Measurements from ENCODE around the gene NFYC. TPM values are rescaled to one million over a fixed set of nuclear protein-coding genes. Genes with fewer than 3 reads are reported as not detected.

NFYC gene
- total RNA-seq, 6 donors from 2014 or later: 40.0 to 73.3 (median 50.9) TPM

- 43 to 48% methylated on average over 4 of the region's 4 CpGs for WGBS, 2 donors
- no peak for TF ChIP-seq EP300 (IDR thresholded peaks at IDR 0.05)
- H3K4me1 ChIP-seq: peaks cover 10 to 19% (median 14%) of the 10 kb centered on the region in 4 donors
- H3K4me3 ChIP-seq: peak overlapping the region in 3 of 4 donors; percentile 44 to 60 (median 53)
- peak overlapping the region; percentile 65 to 86 (median 80) for H3K27ac ChIP-seq
- no peaks in the 10 kb centered on the region for H3K36me3 ChIP-seq
- DNase-seq: no peak
- no peaks in the 10 kb centered on the region for H3K27me3 ChIP-seq
- H3K9me3 ChIP-seq: no peaks in the 10 kb centered on the region
- ATAC-seq (ENCODE audit: low FRiP score in 2 of 2): no peak
Measured at GRCh38 chr1:40802742-40803113, 111.2 kb downstream of the NFYC start.

GRCh38 chr1:40803447-40803846 is 111.9 kb downstream of the NFYC start:
- no peak for DNase-seq
- no peak overlapping the region for H3K4me3 ChIP-seq
- 93 to 97% methylated on average over 3 of the region's 3 CpGs for WGBS, 2 donors
- H3K27me3 ChIP-seq: no peaks in the 10 kb centered on the region
- peaks cover 10 to 19% (median 14%) of the 10 kb centered on the region in 4 donors for H3K4me1 ChIP-seq
- no peak for TF ChIP-seq POLR2AphosphoS5 (IDR thresholded peaks at IDR 0.05)
- no peak for TF ChIP-seq EP300 (IDR thresholded peaks at IDR 0.05)
- no peak for TF ChIP-seq CTCF (IDR thresholded peaks at IDR 0.05)
- TF ChIP-seq POLR2A (IDR thresholded peaks at IDR 0.05): no peak
- ATAC-seq (ENCODE audit: low FRiP score in 2 of 2): no peak
- no peaks in the 10 kb centered on the region for H3K36me3 ChIP-seq
- no peaks in the 10 kb centered on the region for H3K9me3 ChIP-seq
- peak overlapping the region in 3 of 4 donors; percentile 78 to 86 (median 82) for H3K27ac ChIP-seq

GRCh38 chr1:40803902-40804301 is 112.4 kb downstream of the NFYC start:
- no peak for TF ChIP-seq POLR2A (IDR thresholded peaks at IDR 0.05)
- no peak for TF ChIP-seq POLR2AphosphoS5 (IDR thresholded peaks at IDR 0.05)
- no peak for TF ChIP-seq CTCF (IDR thresholded peaks at IDR 0.05)
- TF ChIP-seq EP300 (IDR thresholded peaks at IDR 0.05): no peak
- DNase-seq (no peak), ATAC-seq (ENCODE audit: low FRiP score in 2 of 2) (no peak)
- H3K4me3 ChIP-seq: no peak overlapping the region
- no peaks in the 10 kb centered on the region for H3K36me3 ChIP-seq
- peaks cover 10 to 19% (median 14%) of the 10 kb centered on the region in 4 donors for H3K4me1 ChIP-seq
- no peaks in the 10 kb centered on the region for H3K27me3 ChIP-seq
- H3K27ac ChIP-seq: peak overlapping the region in 2 of 4 donors; percentile 23 to 78
- no peaks in the 10 kb centered on the region for H3K9me3 ChIP-seq
- WGBS, 2 donors: 67 to 80% methylated on average over 1 to 2 of the region's 2 CpGs

GRCh38 chr1:40806240-40806639 is 114.7 kb downstream of the NFYC start:
- H3K9me3 ChIP-seq: no peaks in the 10 kb centered on the region
- no peak overlapping the region for H3K27ac ChIP-seq
- H3K4me3 ChIP-seq: no peak overlapping the region
- peaks cover 8 to 17% (median 9%) of the 10 kb centered on the region in 4 donors for H3K4me1 ChIP-seq
- ATAC-seq (ENCODE audit: low FRiP score in 2 of 2) (no peak), DNase-seq (no peak)
- H3K36me3 ChIP-seq: no peaks in the 10 kb centered on the region
- 78 to 87% methylated on average over 3 of the region's 3 CpGs for WGBS, 2 donors
- H3K27me3 ChIP-seq: no peaks in the 10 kb centered on the region
- TF ChIP-seq POLR2AphosphoS5 (IDR thresholded peaks at IDR 0.05) (no peak), POLR2A (IDR thresholded peaks at IDR 0.05) (no peak), EP300 (IDR thresholded peaks at IDR 0.05) (no peak), CTCF (IDR thresholded peaks at IDR 0.05) (no peak)

- WGBS, 2 donors: 79 to 84% methylated on average over 10 to 20 of the region's 20 CpGs
- no peaks in the 10 kb centered on the region for H3K27me3 ChIP-seq
- ATAC-seq (ENCODE audit: low FRiP score in 2 of 2) (no peak), DNase-seq (no peak)
- H3K4me3 ChIP-seq: peak overlapping the region in 1 of 4 donors; percentile 4
- peaks cover under 1 to 9% (median 2%) of the 10 kb centered on the region in 4 donors for H3K4me1 ChIP-seq
- TF ChIP-seq POLR2A (IDR thresholded peaks at IDR 0.05) (no peak), POLR2AphosphoS5 (IDR thresholded peaks at IDR 0.05) (no peak), EP300 (IDR thresholded peaks at IDR 0.05) (no peak), CTCF (IDR thresholded peaks at IDR 0.05) (no peak)
- H3K27ac ChIP-seq: no peak overlapping the region
- no peaks in the 10 kb centered on the region for H3K36me3 ChIP-seq
- H3K9me3 ChIP-seq: no peaks in the 10 kb centered on the region
Measured at GRCh38 chr1:40806731-40807695, 115.5 kb downstream of the NFYC start.
